Endothelial cell of umbilical vein (primary cell): ENCODE data around the gene TMPRSS13. TPM values are rescaled to one million over a fixed set of nuclear protein-coding genes. Genes with fewer than 3 reads are reported as not detected.

ENCODE experiments used
- BruUV-seq: library from RNA; stranded (reverse); fragments of 400-500 nt; replicated peaks from 2 replicates; lab custom pipeline; 2021; lab: Mats Ljungman, UMichigan
- CTCF ChIA-PET: fragments of 300-600, 350-600 bp; sonication (Branson Sonifier 250); formaldehyde crosslinking; loops from one replicate; lab custom pipeline; 2021; ENCODE audit warnings: antibody characterized with exemption, inconsistent platforms; lab: Charles Lee
- POLR2A ChIA-PET: fragments of 300-600, 350-600 bp; sonication (Branson Sonifier 250); formaldehyde crosslinking; loops from one replicate; lab custom pipeline; 2021; ENCODE audit warnings: antibody characterized with exemption, inconsistent platforms; lab: Charles Lee
- DNase-seq: peaks from one replicate; pipeline ENCODE4 v3.0.0-alpha.2; 2011; ENCODE audit warnings: low read depth, low spot score
- FAIRE-seq: peaks from 2 replicates; lab custom pipeline; 2011; peaks lifted over from hg19 to GRCh38; lab: Jason Lieb, UNC
- H2AFZ ChIP-seq: 2 replicates; pipeline ENCODE4 v1.6.0; 2012; ENCODE audit warnings: low read depth, low read length, control low read depth, inconsistent platforms
- H3K27ac ChIP-seq: 2 replicates; pipeline ENCODE4 v1.5.1; 2011; ENCODE audit warnings: low read depth, mild to moderate bottlenecking, control low read depth, low read length, moderate library complexity; ENCODE audit not compliant: insufficient read depth
- H3K27me3 ChIP-seq, 2 experiments: 2 replicates each; pipeline versions ENCODE4 v1.6.0 to v1.6.1; 2011; ENCODE audit warnings: low read length in 2 of 2, mixed read lengths in 1 of 2; ENCODE audit not compliant: control insufficient read depth in 2 of 2, insufficient read depth in 2 of 2
- H3K36me3 ChIP-seq, 2 experiments: 2 replicates in 1 of 2; 3 replicates in 1 of 2; pipeline ENCODE4 v1.5.1; 2011; ENCODE audit warnings: low read length in 2 of 2, mild to moderate bottlenecking in 1 of 2, moderate library complexity in 1 of 2; ENCODE audit not compliant: control insufficient read depth in 2 of 2, insufficient read depth in 2 of 2; ENCODE audit errors: extremely low read depth in 1 of 2
- H3K4me1 ChIP-seq: 3 replicates; pipeline ENCODE4 v1.5.1; 2011; ENCODE audit warnings: mild to moderate bottlenecking, low read length; ENCODE audit not compliant: control insufficient read depth, insufficient read depth; ENCODE audit errors: extremely low read depth
- H3K4me2 ChIP-seq: 2 replicates; pipeline ENCODE4 v1.6.1; 2011; ENCODE audit warnings: low read length, control low read depth, mixed read lengths; ENCODE audit not compliant: insufficient read depth
- H3K4me3 ChIP-seq, 3 experiments: fragments of 200-600 bp in 1 of 3; sonication (generic), shearing (Covaris generic) in 1 of 3; replicated peaks in 1 of 3; 2 replicates each; pipeline ENCODE4 v1.5.1; 2011 to 2016; ENCODE audit warnings: control low read depth in 3 of 3, low read length in 3 of 3, mild to moderate bottlenecking in 2 of 3, inconsistent platforms in 1 of 3, low read depth in 1 of 3, moderate library complexity in 1 of 3; ENCODE audit not compliant: insufficient read depth in 1 of 3
- H3K79me2 ChIP-seq: 2 replicates; pipeline ENCODE4 v1.6.0; 2012; ENCODE audit warnings: low read length, inconsistent platforms; ENCODE audit not compliant: control insufficient read depth, insufficient read depth
- H3K9ac ChIP-seq: replicated peaks from 2 replicates; pipeline ENCODE3; 2011; ENCODE audit warnings: low read length, control low read depth; ENCODE audit not compliant: insufficient read depth; ENCODE audit errors: extremely low read depth
- H3K9me1 ChIP-seq: replicated peaks from 3 replicates; pipeline ENCODE4 v1.6.0; 2011; ENCODE audit warnings: mild to moderate bottlenecking, low read length; ENCODE audit not compliant: control insufficient read depth, insufficient read depth; ENCODE audit errors: extremely low read depth
- H3K9me3 ChIP-seq: replicated peaks from 2 replicates; pipeline ENCODE4 v1.5.1; 2012; ENCODE audit warnings: low read length, inconsistent platforms; ENCODE audit not compliant: control insufficient read depth, insufficient read depth
- H4K20me1 ChIP-seq: replicated peaks from 2 replicates; pipeline ENCODE3; 2011; ENCODE audit warnings: mild to moderate bottlenecking, low read length; ENCODE audit not compliant: control insufficient read depth, insufficient read depth; ENCODE audit errors: extremely low read depth
- EZH2 ChIP-seq: IDR thresholded peaks from 2 replicates; pipeline ENCODE4 v1.6.1; 2012; ENCODE audit warnings: borderline replicate concordance, low read depth, mild to moderate bottlenecking, moderate library complexity, low read length, inconsistent platforms; ENCODE audit not compliant: severe bottlenecking
- FOS ChIP-seq: IDR thresholded peaks from 2 replicates; pipeline ENCODE4 v1.6.1; 2011; ENCODE audit warnings: mild to moderate bottlenecking, low read length, moderate library complexity, borderline replicate concordance; ENCODE audit not compliant: insufficient read depth
- GATA2 ChIP-seq: IDR thresholded peaks from 2 replicates; pipeline ENCODE4 v1.7.0; 2011; ENCODE audit warnings: low read depth, mild to moderate bottlenecking, moderate library complexity, mixed read lengths, low read length; ENCODE audit not compliant: insufficient read length, insufficient read depth
- JUN ChIP-seq: IDR thresholded peaks from 2 replicates; pipeline ENCODE4 v1.6.1; 2011; ENCODE audit warnings: borderline replicate concordance, low read depth; ENCODE audit not compliant: insufficient read length, insufficient read depth
- MYC ChIP-seq: IDR thresholded peaks from one replicate; pipeline ENCODE4 v1.6.1; 2011; ENCODE audit warnings: mild to moderate bottlenecking, low read depth, low read length
- POLR2A ChIP-seq: IDR thresholded peaks from 2 replicates; pipeline ENCODE4 v1.6.1; 2012; ENCODE audit warnings: low read depth, mild to moderate bottlenecking, control low read depth, low read length
- POLR2AphosphoS5 ChIP-seq: IDR thresholded peaks from 2 replicates; pipeline ENCODE4 v1.6.1; 2012; ENCODE audit warnings: low read depth, mild to moderate bottlenecking, control low read depth, low read length, moderate library complexity; ENCODE audit not compliant: insufficient read depth
- dilution Hi-C: fragments of 300-500 bp; cut with MboI; formaldehyde crosslinking; loops from one replicate; pipeline ENCODE4 v1.15.0; 2019; ENCODE audit warnings: low sequenced_read_pairs; ENCODE audit not compliant: extremely low pct_ligation_motif_present
- intact Hi-C: fragments of 100-400 bp; cut with micrococcal nuclease; formaldehyde crosslinking; loops from one replicate; pipeline ENCODE4 v1.10.0; 2022
- polyA plus RNA-seq, 4 experiments: library from polyadenylated mRNA; depleted of rRNA in 3 of 4; stranded (reverse) in 3 of 4; unstranded in 1 of 4; fragments of >200 nt; gene quantifications; 2 replicates each; pipeline versions ENCODE4 v1.2.1 to v1.2.3, GENCODE V29; 2011 to 2012; ENCODE audit warnings: missing spikeins in 1 of 4
- total RNA-seq: library from RNA; stranded (reverse); gene quantifications from 2 replicates; pipeline ENCODE4 v1.2.3, GENCODE V29; 2021
- TF ChIP-seq, protein P1 (sequence below): IDR thresholded peaks from 2 replicates; pipeline ENCODE4 v1.6.1; 2011; ENCODE audit not compliant: insufficient read depth, insufficient read length
- TF ChIP-seq, protein P2 (sequence below), 2 donors: IDR thresholded peaks; 1 replicate in 1 of 2; 2 replicates in 1 of 2; pipeline ENCODE4 v1.5.1; 2011; ENCODE audit warnings: low read length in 2 of 2, mild to moderate bottlenecking in 2 of 2, moderate library complexity in 2 of 2, control low read depth in 1 of 2, inconsistent platforms in 1 of 2, low read depth in 1 of 2; ENCODE audit not compliant: insufficient read depth in 1 of 2; ENCODE audit errors: extremely low read depth in 1 of 2

TMPRSS13 gene
- total and polyA plus RNA-seq, 2 donors (not counting 3 experiments of a cell fraction or from before 2014, with no cell fraction given), result 0.22 to 0.46 TPM

DNA sequence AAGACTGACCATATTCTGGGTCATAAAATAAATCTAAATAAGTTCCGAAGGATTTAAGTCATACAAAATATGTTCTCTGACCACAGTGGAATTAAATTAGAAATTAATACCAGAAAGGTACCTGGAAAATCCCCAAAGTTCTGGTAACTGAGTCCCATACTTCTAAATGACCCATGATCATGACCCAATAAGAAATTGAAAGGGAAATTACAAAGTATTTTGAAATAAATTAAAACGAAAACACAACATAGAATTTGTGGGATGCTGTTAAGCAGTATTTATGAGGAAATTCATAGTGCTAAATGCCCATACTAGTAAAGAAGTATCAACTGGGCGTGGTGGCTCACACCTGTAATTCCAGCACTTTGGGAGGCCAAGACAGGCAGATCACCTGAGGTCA lies 33.6 kb upstream of the TMPRSS13 start:
- Histone ChIP-seq H3K4me3 (no peak overlapping the region), H3K36me3 (no peaks in the 10 kb centered on the region), H3K9me3 (no peaks in the 10 kb centered on the region), H3K27ac (no peak overlapping the region), H3K79me2 (no peaks in the 10 kb centered on the region), H3K27me3 (peaks cover 2 to 6% of the 10 kb centered on the region in 2 experiments), H2AFZ (no peak overlapping the region), H4K20me1 (no peaks in the 10 kb centered on the region), H3K9ac (no peak overlapping the region), H3K4me1 (no peaks in the 10 kb centered on the region), H3K4me2 (no peak overlapping the region), H3K9me1 (no peaks in the 10 kb centered on the region)
- no TSS peak for BruUV-seq
- FAIRE-seq, result no peak
- ChIA-PET CTCF (interaction anchor here (1.0 kb wide), 1 partner anchor 42 kb away, joined by 3 read pairs; no protein-coding TSS in a partner anchor), POLR2A (no interaction called here)
- no peak for DNase-seq
- dilution Hi-C loops, result no loop called here
- intact Hi-C loops, result no loop called here
- TF ChIP-seq, protein P1, sequence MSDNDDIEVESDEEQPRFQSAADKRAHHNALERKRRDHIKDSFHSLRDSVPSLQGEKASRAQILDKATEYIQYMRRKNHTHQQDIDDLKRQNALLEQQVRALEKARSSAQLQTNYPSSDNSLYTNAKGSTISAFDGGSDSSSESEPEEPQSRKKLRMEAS, result no peak
- TF ChIP-seq POLR2A (no peak), MYC (no peak), EZH2 (no peak), FOS (no peak), POLR2AphosphoS5 (no peak), GATA2 (no peak), JUN (no peak)
- TF ChIP-seq, protein P2, sequence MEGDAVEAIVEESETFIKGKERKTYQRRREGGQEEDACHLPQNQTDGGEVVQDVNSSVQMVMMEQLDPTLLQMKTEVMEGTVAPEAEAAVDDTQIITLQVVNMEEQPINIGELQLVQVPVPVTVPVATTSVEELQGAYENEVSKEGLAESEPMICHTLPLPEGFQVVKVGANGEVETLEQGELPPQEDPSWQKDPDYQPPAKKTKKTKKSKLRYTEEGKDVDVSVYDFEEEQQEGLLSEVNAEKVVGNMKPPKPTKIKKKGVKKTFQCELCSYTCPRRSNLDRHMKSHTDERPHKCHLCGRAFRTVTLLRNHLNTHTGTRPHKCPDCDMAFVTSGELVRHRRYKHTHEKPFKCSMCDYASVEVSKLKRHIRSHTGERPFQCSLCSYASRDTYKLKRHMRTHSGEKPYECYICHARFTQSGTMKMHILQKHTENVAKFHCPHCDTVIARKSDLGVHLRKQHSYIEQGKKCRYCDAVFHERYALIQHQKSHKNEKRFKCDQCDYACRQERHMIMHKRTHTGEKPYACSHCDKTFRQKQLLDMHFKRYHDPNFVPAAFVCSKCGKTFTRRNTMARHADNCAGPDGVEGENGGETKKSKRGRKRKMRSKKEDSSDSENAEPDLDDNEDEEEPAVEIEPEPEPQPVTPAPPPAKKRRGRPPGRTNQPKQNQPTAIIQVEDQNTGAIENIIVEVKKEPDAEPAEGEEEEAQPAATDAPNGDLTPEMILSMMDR (IDR thresholded peaks at IDR 0.05; ENCODE audit: extremely low read depth in 1 of 2, insufficient read depth in 1 of 2, low read depth in 1 of 2, low read length in 2 of 2), result no peak
